Neuronal stem cell (in vitro differentiated cells): Measurements from ENCODE around the gene KCNH6.
A peak's percentile ranks its signal among the peaks of the same experiment; 100 is the strongest.

Experiments used
- DNase-seq: peaks from one replicate; pipeline ENCODE4 v3.0.0-alpha.2; 2013; ENCODE audit warnings: low spot score
- H2AFZ ChIP-seq: one replicate; pipeline ENCODE4 v1.6.1; 2013; ENCODE audit warnings: mild to moderate bottlenecking, low read length, inconsistent platforms
- H2AK5ac ChIP-seq: 2 replicates; pipeline ENCODE4 v1.6.1; 2013; ENCODE audit warnings: low read depth, mild to moderate bottlenecking, inconsistent platforms, low read length, moderate library complexity, mixed read lengths
- H2BK120ac ChIP-seq: 2 replicates; pipeline ENCODE4 v1.6.1; 2013; ENCODE audit warnings: low read depth, mild to moderate bottlenecking, inconsistent platforms, low read length, moderate library complexity, mixed read lengths
- H2BK12ac ChIP-seq: one replicate; pipeline ENCODE4 v1.6.1; 2013; ENCODE audit warnings: low read length, inconsistent platforms
- H2BK15ac ChIP-seq: 2 replicates; pipeline ENCODE4 v1.6.1; 2013; ENCODE audit warnings: mild to moderate bottlenecking, low read length, inconsistent platforms, mixed read lengths
- H2BK5ac ChIP-seq: one replicate; pipeline ENCODE4 v1.6.1; 2013; ENCODE audit warnings: inconsistent platforms, mild to moderate bottlenecking, low read length, moderate library complexity
- H3K14ac ChIP-seq: one replicate; pipeline ENCODE4 v1.6.1; 2013; ENCODE audit warnings: low read length, inconsistent platforms
- H3K18ac ChIP-seq: 2 replicates; pipeline ENCODE4 v1.6.1; 2013; ENCODE audit warnings: low read length, inconsistent platforms
- H3K23ac ChIP-seq: 2 replicates; pipeline ENCODE4 v1.6.1; 2013; ENCODE audit warnings: low read depth, mild to moderate bottlenecking, mixed read lengths, low read length, inconsistent platforms; ENCODE audit not compliant: poor library complexity
- H3K27ac ChIP-seq: replicated peaks from 3 replicates; pipeline ENCODE4 v1.5.1; 2013; ENCODE audit warnings: low read length, inconsistent platforms
- H3K27me3 ChIP-seq, 3 experiments: 2 replicates each; pipeline ENCODE4 v1.6.1; 2013; ENCODE audit warnings: low read length in 3 of 3, mild to moderate bottlenecking in 2 of 3, inconsistent platforms in 1 of 3, low read depth in 1 of 3, mixed read lengths in 1 of 3, moderate library complexity in 1 of 3; ENCODE audit not compliant: control insufficient read depth in 3 of 3, insufficient read depth in 3 of 3
- H3K36me3 ChIP-seq, 2 donors: replicated peaks in 1 of 2; 2 replicates each; pipeline ENCODE4 v1.6.1; 2013; ENCODE audit warnings: low read length in 2 of 2; ENCODE audit not compliant: control insufficient read depth in 2 of 2, insufficient read depth in 2 of 2
- H3K4ac ChIP-seq: 2 replicates; pipeline ENCODE4 v1.6.1; 2013; ENCODE audit warnings: inconsistent platforms, mild to moderate bottlenecking, low read length, moderate library complexity
- H3K4me1 ChIP-seq, 2 donors: 1 replicate in 1 of 2; 2 replicates in 1 of 2; pipeline ENCODE4 v1.6.1; 2013; ENCODE audit warnings: low read length in 2 of 2, low read depth in 1 of 2; ENCODE audit not compliant: control insufficient read depth in 2 of 2, insufficient read depth in 1 of 2
- H3K4me2 ChIP-seq: one replicate; pipeline ENCODE4 v1.6.1; 2013; ENCODE audit warnings: mild to moderate bottlenecking, low read length, inconsistent platforms; ENCODE audit not compliant: insufficient read depth, poor library complexity, severe bottlenecking
- H3K4me3 ChIP-seq, 2 donors: 2 replicates each; pipeline ENCODE4 v1.5.1; 2013; ENCODE audit warnings: low read length in 2 of 2, mild to moderate bottlenecking in 2 of 2, inconsistent platforms in 1 of 2, moderate library complexity in 1 of 2
- H3K79me1 ChIP-seq: one replicate; pipeline ENCODE4 v1.6.1; 2013; ENCODE audit warnings: low read depth, mild to moderate bottlenecking, inconsistent platforms, low read length, moderate library complexity
- H3K9ac ChIP-seq: one replicate; pipeline ENCODE4 v1.6.1; 2013; ENCODE audit warnings: mild to moderate bottlenecking, low read depth, low read length, inconsistent platforms; ENCODE audit not compliant: poor library complexity
- H3K9me3 ChIP-seq, 2 donors: replicated peaks in 1 of 2; 2 replicates each; pipeline versions ENCODE3 to v1.6.1; 2013; ENCODE audit warnings: low read length in 2 of 2, mild to moderate bottlenecking in 2 of 2, inconsistent platforms in 1 of 2, low read depth in 1 of 2, mixed read lengths in 1 of 2, moderate library complexity in 1 of 2; ENCODE audit not compliant: control insufficient read depth in 2 of 2, insufficient read depth in 1 of 2
- H4K8ac ChIP-seq: one replicate; pipeline ENCODE4 v1.6.1; 2013; ENCODE audit warnings: low read depth, mild to moderate bottlenecking, inconsistent platforms, low read length, moderate library complexity
- H4K91ac ChIP-seq: one replicate; pipeline ENCODE4 v1.6.1; 2013; ENCODE audit warnings: low read length, low read depth, mild to moderate bottlenecking, inconsistent platforms; ENCODE audit not compliant: poor library complexity
- WGBS, 2 donors: extraction: QIAGEN DNeasy Blood & Tissue Kit; methylation state at CpG; one replicate each; pipeline ENCODE4 v1.1.7; 2013; ENCODE audit warnings: missing lambda C conversion rate in 2 of 2, mixed read lengths in 1 of 2; ENCODE audit not compliant: insufficient read length in 2 of 2, insufficient replicate concordance in 1 of 2; ENCODE audit errors: extremely low coverage in 2 of 2; 5-methylcytosine and 5-hydroxymethylcytosine counted together

Gene KCNH6

GRCh38 chr17:63511331-63511730 lies 11.8 kb upstream of the KCNH6 start:
- no peak overlapping the region for H3K27ac ChIP-seq
- no peak overlapping the region for H2BK12ac ChIP-seq
- H3K79me1 ChIP-seq, result no peaks in the 10 kb centered on the region
- H2BK15ac ChIP-seq, result no peak overlapping the region
- H3K4ac ChIP-seq, result no peak overlapping the region
- no peak overlapping the region for H3K9ac ChIP-seq
- no peaks in the 10 kb centered on the region for H3K36me3 ChIP-seq
- no peak overlapping the region for H2AFZ ChIP-seq
- H2BK120ac ChIP-seq, result no peak overlapping the region
- no peak overlapping the region for H2AK5ac ChIP-seq
- no CpG with 5 or more reads among the region's 8 CpGs for WGBS, 2 donors
- H3K4me3 ChIP-seq, result no peak overlapping the region
- H2BK5ac ChIP-seq, result no peak overlapping the region
- H3K9me3 ChIP-seq, result no peaks in the 10 kb centered on the region
- no peak overlapping the region for H3K23ac ChIP-seq
- no peaks in the 10 kb centered on the region for H3K4me1 ChIP-seq
- H3K14ac ChIP-seq, result no peak overlapping the region
- DNase-seq, result no peak
- H3K4me2 ChIP-seq, result no peak overlapping the region
- no peak overlapping the region for H4K8ac ChIP-seq
- peaks cover 0 to 37% (median 2%) of the 10 kb centered on the region in 3 experiments for H3K27me3 ChIP-seq
- no peak overlapping the region for H3K18ac ChIP-seq
- peak overlapping the region; percentile 22 for H4K91ac ChIP-seq

GRCh38 chr17:63512388-63512787 lies 10.8 kb upstream of the KCNH6 start:
- no peak overlapping the region for H2BK12ac ChIP-seq
- no peak overlapping the region for H3K4me2 ChIP-seq
- no peak for DNase-seq
- no peaks in the 10 kb centered on the region for H3K36me3 ChIP-seq
- no peak overlapping the region for H3K27ac ChIP-seq
- H4K8ac ChIP-seq, result no peak overlapping the region
- no peaks in the 10 kb centered on the region for H3K4me1 ChIP-seq
- no peak overlapping the region for H3K18ac ChIP-seq
- WGBS, 2 donors, result no CpG with 5 or more reads among the region's 3 CpGs
- no peak overlapping the region for H2AFZ ChIP-seq
- no peaks in the 10 kb centered on the region for H3K79me1 ChIP-seq
- H3K14ac ChIP-seq, result no peak overlapping the region
- H3K23ac ChIP-seq, result no peak overlapping the region
- no peak overlapping the region for H2BK5ac ChIP-seq
- peaks cover 0 to 38% (median 2%) of the 10 kb centered on the region in 3 experiments for H3K27me3 ChIP-seq
- no peak overlapping the region for H2BK120ac ChIP-seq
- H3K9ac ChIP-seq, result no peak overlapping the region
- H3K4ac ChIP-seq, result no peak overlapping the region
- no peak overlapping the region for H2AK5ac ChIP-seq
- H2BK15ac ChIP-seq, result no peak overlapping the region
- H3K9me3 ChIP-seq, result no peaks in the 10 kb centered on the region
- H3K4me3 ChIP-seq, result no peak overlapping the region
- no peak overlapping the region for H4K91ac ChIP-seq

- Histone ChIP-seq H3K4me3 (no peak overlapping the region), H2AFZ (no peak overlapping the region), H2BK5ac (peak overlapping the region; percentile 34), H2BK12ac (no peak overlapping the region), H4K8ac (no peak overlapping the region), H3K27me3 (peaks cover 0 to 38% (median 2%) of the 10 kb centered on the region in 3 experiments), H3K18ac (no peak overlapping the region), H3K9me3 (no peaks in the 10 kb centered on the region), H3K9ac (no peak overlapping the region), H3K4me1 (no peaks in the 10 kb centered on the region), H3K27ac (no peak overlapping the region), H4K91ac (no peak overlapping the region), H2BK120ac (no peak overlapping the region), H3K4ac (no peak overlapping the region), H3K36me3 (no peaks in the 10 kb centered on the region), H2AK5ac (no peak overlapping the region), H3K14ac (no peak overlapping the region), H3K23ac (no peak overlapping the region), H3K79me1 (no peaks in the 10 kb centered on the region), H3K4me2 (no peak overlapping the region), H2BK15ac (no peak overlapping the region)
- WGBS, 2 donors, result no CpG with 5 or more reads among the region's 7 CpGs
- no peak for DNase-seq
Measured at GRCh38 chr17:63512896-63513644, 10.1 kb upstream of the KCNH6 start.

- Histone ChIP-seq H3K27me3 (peaks cover 0 to 29% (median 2%) of the 10 kb centered on the region in 3 experiments), H2AK5ac (no peak overlapping the region), H4K91ac (no peak overlapping the region), H3K18ac (no peak overlapping the region), H2BK15ac (no peak overlapping the region), H3K23ac (no peak overlapping the region), H3K4ac (no peak overlapping the region), H2BK12ac (no peak overlapping the region), H2AFZ (no peak overlapping the region), H3K9ac (no peak overlapping the region), H3K4me2 (no peak overlapping the region), H2BK120ac (no peak overlapping the region), H4K8ac (no peak overlapping the region), H3K4me3 (no peak overlapping the region), H2BK5ac (no peak overlapping the region), H3K27ac (no peak overlapping the region), H3K79me1 (no peaks in the 10 kb centered on the region), H3K9me3 (no peaks in the 10 kb centered on the region), H3K4me1 (no peaks in the 10 kb centered on the region), H3K36me3 (no peaks in the 10 kb centered on the region), H3K14ac (no peak overlapping the region)
- no peak for DNase-seq
- no CpG with 5 or more reads among the region's 3 CpGs for WGBS, 2 donors
Measured at GRCh38 chr17:63514477-63514876, 8.7 kb upstream of the KCNH6 start.
